AG04450 (cell line): ENCODE data around the gene ARL15. TPM values are rescaled to one million over a fixed set of nuclear protein-coding genes. Genes with fewer than 3 reads are reported as not detected.
A peak's percentile ranks its signal among the peaks of the same experiment; 100 is the strongest.
"Not testable (repeated sequence)": the region's sequence is repeated elsewhere in the genome, so short reads cannot be mapped to it uniquely, and the experiment has no call there.

Experiments used
- CTCF ChIA-PET: fragments of 300-600, 350-600 bp; formaldehyde crosslinking; extraction: SDS; loops from one replicate; lab custom pipeline; 2022; ENCODE audit warnings: antibody characterized with exemption, inconsistent platforms; lab: Charles Lee
- POLR2A ChIA-PET: fragments of 350-600 bp; formaldehyde crosslinking; extraction: SDS; loops from one replicate; lab custom pipeline; 2021; ENCODE audit warnings: antibody characterized with exemption, inconsistent platforms; lab: Yijun Ruan, JAX
- DNase-seq: peaks from one replicate; pipeline ENCODE4 v3.0.0-alpha.2; 2011; ENCODE audit warnings: low read depth, low spot score
- H3K27ac ChIP-seq: one replicate; pipeline ENCODE4 v1.5.1; 2012; ENCODE audit warnings: low read depth, low read length, control low read depth
- H3K27me3 ChIP-seq: one replicate; pipeline ENCODE4 v1.6.0; 2012; ENCODE audit warnings: low read length; ENCODE audit not compliant: control insufficient read depth, insufficient read depth
- H3K4me3 ChIP-seq: 2 replicates; pipeline ENCODE4 v1.5.1; 2011; ENCODE audit warnings: mild to moderate bottlenecking, low read depth, low read length, control low read depth
- H3K9me3 ChIP-seq: 2 replicates; pipeline ENCODE4 v1.5.1; 2012; ENCODE audit warnings: low read length; ENCODE audit not compliant: control insufficient read depth, insufficient read depth
- polyA plus RNA-seq: library from polyadenylated mRNA; depleted of rRNA; stranded (reverse); fragments of >200 nt; gene quantifications from 2 replicates; pipeline ENCODE4 v1.2.3, GENCODE V29; 2011
- TF ChIP-seq, protein P1 (sequence below): IDR thresholded peaks from 2 replicates; pipeline ENCODE4 v1.5.1; 2011; ENCODE audit warnings: low read depth, low read length, control low read depth, inconsistent platforms

The ARL15 gene
- polyA plus RNA-seq, 1 experiment = 16.0 TPM

DNA sequence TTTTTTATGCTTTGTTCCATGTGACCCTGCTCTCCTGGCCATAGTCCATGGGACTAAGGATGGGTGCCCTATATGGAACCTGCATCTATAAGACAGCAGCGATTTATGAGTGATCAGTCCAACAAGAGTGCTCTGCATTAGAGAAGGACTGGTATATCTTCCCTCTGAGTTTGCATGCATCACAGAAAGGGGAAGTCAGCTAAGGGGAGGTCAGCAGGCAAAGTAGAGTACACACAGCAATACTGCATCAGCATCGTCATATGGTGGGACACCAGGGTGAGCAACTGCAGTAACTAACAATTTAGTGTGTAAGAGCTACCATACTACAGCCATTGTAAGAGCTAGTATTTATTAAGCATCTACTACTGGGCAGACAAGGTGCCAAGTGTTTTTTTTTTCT lies 438.6 kb downstream of the ARL15 start:
- Histone ChIP-seq H3K27ac (no peak overlapping the region), H3K4me3 (no peak overlapping the region), H3K27me3 (no peaks in the 10 kb centered on the region), H3K9me3 (no peaks in the 10 kb centered on the region)
- ChIA-PET CTCF (no interaction called here), POLR2A (no interaction called here)
- DNase-seq = no peak
- TF ChIP-seq, protein P1, sequence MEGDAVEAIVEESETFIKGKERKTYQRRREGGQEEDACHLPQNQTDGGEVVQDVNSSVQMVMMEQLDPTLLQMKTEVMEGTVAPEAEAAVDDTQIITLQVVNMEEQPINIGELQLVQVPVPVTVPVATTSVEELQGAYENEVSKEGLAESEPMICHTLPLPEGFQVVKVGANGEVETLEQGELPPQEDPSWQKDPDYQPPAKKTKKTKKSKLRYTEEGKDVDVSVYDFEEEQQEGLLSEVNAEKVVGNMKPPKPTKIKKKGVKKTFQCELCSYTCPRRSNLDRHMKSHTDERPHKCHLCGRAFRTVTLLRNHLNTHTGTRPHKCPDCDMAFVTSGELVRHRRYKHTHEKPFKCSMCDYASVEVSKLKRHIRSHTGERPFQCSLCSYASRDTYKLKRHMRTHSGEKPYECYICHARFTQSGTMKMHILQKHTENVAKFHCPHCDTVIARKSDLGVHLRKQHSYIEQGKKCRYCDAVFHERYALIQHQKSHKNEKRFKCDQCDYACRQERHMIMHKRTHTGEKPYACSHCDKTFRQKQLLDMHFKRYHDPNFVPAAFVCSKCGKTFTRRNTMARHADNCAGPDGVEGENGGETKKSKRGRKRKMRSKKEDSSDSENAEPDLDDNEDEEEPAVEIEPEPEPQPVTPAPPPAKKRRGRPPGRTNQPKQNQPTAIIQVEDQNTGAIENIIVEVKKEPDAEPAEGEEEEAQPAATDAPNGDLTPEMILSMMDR = no peak

DNA sequence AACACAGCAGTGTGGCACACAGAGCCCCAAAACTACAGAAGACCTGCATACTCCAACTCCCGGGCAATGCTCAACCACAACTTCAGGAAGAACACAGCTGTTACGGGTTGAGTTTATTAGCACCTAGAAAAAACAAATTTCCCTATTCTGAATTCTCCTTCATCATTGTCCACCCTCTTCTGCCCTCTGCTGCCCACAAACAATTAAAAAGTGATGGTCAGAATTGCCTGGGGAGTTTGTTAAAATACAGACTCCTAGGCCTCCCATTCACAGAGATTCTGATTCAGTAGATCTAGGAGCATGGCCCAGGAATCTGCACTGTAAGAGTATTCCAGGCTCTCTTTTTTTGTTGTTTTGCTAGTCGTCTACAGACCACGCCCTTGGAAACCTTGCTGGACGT lies 439.3 kb downstream of the ARL15 start:
- DNase-seq = no peak
- TF ChIP-seq, protein P1 = 0 out of 2 replicates have a peak, but pooled peaks have one; percentile 19
- POLR2A ChIA-PET = no interaction called here
- CTCF ChIA-PET = no interaction called here
- no peaks in the 10 kb centered on the region for H3K27me3 ChIP-seq
- no peak overlapping the region for H3K27ac ChIP-seq
- H3K4me3 ChIP-seq = no peak overlapping the region
- no peaks in the 10 kb centered on the region for H3K9me3 ChIP-seq

DNA sequence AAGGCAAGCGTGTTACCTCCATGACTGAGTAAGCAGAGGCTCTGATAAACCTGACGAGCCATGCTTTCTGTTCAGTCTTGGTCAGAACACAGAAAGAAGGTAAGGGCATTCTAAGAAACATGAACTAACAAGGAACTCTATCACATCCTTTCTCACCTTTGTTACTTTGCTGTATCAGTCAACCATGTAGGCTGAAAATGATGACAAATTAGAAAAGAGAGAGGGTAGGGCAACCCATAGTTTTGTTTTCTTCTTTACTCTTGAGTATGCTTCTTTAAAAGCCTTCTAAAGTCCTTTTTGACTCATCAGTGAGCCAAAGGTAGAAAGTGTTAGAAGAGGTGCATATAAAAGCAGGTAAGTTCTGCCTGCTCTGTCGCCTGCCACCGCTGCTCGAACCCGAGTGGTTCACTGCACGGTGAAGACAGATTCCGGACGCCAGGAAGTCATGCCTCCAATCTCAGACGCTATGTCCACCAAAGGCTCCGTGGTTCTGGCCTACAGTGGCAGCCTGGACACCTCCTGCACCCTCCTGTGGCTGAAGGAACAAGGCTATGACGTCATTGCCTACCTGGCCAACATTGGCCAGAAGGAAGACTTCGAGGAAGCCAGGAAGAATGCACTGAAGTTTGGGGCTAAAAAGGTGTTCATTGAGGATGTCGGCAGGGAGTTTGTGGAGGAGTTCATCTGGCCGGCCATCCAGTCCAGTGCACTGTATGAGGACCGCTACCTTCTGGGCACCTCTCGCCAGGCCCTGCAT lies 451.5 kb downstream of the ARL15 start:
- H3K4me3 ChIP-seq = no peak overlapping the region
- H3K27me3 ChIP-seq = no peaks in the 10 kb centered on the region
- TF ChIP-seq, protein P1 = no peak
- ChIA-PET POLR2A (no interaction called here), CTCF (no interaction called here)
- H3K27ac ChIP-seq = no peak overlapping the region
- no peak for DNase-seq
- H3K9me3 ChIP-seq = peaks cover 7% of the 10 kb centered on the region

DNA sequence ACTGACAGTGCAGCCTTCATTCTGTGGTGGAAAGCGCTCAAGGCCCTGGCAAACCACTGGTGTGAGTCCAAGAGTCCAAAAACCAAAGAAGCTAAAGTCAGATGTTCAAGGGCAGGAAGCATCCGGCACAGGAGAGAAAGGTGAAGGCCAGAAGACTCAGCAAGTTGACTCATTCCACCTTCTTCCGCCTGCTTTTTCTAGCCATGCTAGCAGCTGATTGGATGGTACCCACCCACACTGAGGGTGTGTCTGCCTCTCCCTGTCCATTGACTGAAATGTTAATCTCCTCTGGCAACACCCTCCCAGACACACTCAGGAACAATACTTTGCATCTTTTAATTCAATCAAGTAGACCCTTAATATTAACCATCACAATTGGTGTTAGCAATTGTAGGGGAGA lies 453.9 kb downstream of the ARL15 start:
- ChIA-PET POLR2A (no interaction called here), CTCF (no interaction called here)
- H3K4me3 ChIP-seq = no peak overlapping the region
- no peaks in the 10 kb centered on the region for H3K27me3 ChIP-seq
- TF ChIP-seq, protein P1 = no peak
- H3K9me3 ChIP-seq = peaks cover 8% of the 10 kb centered on the region
- H3K27ac ChIP-seq = no peak overlapping the region
- DNase-seq = no peak

DNA sequence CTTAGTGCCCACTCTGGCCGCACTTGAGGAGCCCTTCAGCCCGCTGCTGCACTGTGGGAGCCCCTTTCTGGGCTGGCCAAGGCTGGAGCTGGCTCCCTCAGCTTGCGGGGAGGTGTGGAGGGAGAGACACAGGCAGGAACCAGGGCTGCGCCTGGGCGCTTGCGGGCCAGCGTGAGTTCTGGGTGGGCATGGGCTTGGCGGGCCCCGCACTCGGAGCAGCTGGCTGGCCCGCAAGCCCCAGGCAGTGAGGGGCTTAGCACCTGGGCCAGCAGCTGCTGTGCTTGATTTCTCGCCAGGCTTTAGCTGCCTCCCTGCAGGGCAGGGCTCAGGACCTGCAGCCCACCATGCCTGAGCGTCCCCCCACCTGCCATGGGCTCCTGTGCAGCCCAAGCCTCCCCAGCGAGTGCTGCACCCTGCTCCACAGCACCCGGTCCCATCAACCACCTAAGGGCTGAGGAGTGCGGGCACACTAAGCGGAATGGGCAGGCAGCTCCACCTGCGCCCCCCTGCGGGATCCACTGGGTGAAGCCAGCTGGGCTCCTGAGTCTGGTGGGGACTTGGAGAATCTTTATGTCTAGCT lies 473.4 kb downstream of the ARL15 start:
- DNase-seq, H3K4me3 ChIP-seq, H3K27ac ChIP-seq, CTCF ChIA-PET, H3K27me3 ChIP-seq, POLR2A ChIA-PET, H3K9me3 ChIP-seq: not testable (repeated sequence)
